ENCODE data around the gene METTL6.
A peak's percentile ranks its signal among the peaks of the same experiment; 100 is the strongest.

The METTL6 gene, protein sequence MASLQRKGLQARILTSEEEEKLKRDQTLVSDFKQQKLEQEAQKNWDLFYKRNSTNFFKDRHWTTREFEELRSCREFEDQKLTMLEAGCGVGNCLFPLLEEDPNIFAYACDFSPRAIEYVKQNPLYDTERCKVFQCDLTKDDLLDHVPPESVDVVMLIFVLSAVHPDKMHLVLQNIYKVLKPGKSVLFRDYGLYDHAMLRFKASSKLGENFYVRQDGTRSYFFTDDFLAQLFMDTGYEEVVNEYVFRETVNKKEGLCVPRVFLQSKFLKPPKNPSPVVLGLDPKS

DNA sequence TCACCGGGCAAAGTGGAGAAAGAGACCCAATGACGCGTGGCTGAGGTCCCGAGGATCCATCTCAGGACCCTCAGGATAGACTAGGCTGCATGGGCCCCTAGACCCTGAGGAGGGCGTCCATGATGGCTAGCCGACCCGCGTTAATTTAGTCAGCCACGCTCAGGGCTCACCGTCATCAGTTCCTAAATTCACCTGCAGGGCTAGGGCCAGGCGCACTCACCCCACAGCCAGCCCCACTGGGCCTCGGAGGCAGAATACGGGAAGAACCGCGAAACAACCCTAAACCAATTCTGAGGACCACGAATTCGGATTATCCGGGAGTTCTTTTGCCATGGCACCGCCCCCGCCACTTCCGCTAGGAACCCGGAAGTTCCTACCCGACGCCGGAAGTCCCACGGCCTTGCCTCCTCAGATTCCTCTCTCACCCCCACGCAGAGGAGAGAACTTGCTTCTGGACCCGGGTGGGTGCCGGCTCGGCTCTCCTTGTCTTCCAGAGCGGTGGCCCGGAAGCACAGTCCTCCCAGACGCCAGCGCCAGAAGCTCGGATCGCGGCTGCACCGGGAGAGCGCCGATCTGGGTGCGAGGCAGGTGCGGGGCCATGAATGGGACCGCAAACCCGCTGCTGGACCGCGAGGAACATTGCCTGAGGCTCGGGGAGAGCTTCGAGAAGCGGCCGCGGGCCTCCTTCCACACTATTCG is at the start of gene METTL6, which contains the start of gene EAF1:
TSS of gene METTL6 (minus strand) at position 363 of the 699 bp plus-strand sequence. CDS start 1,033 bp downstream, outside the sequence.
TSS of gene EAF1 (plus strand) at position 417 of the 699 bp plus-strand sequence. CDS start at position 599, 182 bp downstream.
- H3K36me3 Mint-ChIP-seq (ENCODE audit: low read depth): peaks cover 30% of the 10 kb centered on the region
- TF ChIP-seq, protein P1, sequence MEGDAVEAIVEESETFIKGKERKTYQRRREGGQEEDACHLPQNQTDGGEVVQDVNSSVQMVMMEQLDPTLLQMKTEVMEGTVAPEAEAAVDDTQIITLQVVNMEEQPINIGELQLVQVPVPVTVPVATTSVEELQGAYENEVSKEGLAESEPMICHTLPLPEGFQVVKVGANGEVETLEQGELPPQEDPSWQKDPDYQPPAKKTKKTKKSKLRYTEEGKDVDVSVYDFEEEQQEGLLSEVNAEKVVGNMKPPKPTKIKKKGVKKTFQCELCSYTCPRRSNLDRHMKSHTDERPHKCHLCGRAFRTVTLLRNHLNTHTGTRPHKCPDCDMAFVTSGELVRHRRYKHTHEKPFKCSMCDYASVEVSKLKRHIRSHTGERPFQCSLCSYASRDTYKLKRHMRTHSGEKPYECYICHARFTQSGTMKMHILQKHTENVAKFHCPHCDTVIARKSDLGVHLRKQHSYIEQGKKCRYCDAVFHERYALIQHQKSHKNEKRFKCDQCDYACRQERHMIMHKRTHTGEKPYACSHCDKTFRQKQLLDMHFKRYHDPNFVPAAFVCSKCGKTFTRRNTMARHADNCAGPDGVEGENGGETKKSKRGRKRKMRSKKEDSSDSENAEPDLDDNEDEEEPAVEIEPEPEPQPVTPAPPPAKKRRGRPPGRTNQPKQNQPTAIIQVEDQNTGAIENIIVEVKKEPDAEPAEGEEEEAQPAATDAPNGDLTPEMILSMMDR (IDR thresholded peaks at IDR 0.05): no peak
- no peaks in the 10 kb centered on the region for H3K9me3 Mint-ChIP-seq
- peaks cover 45% of the 10 kb centered on the region for H3K4me1 Mint-ChIP-seq
- peak within 1 kb of the TSS; percentile 100 for H3K4me3 Mint-ChIP-seq
- H3K27ac Mint-ChIP-seq: peak within 1 kb of the TSS; percentile 89
- no peaks in the 10 kb centered on the region for H3K27me3 Mint-ChIP-seq (ENCODE audit: low read depth, poor library complexity)
- DNase-seq: peak; percentile 81

DNA sequence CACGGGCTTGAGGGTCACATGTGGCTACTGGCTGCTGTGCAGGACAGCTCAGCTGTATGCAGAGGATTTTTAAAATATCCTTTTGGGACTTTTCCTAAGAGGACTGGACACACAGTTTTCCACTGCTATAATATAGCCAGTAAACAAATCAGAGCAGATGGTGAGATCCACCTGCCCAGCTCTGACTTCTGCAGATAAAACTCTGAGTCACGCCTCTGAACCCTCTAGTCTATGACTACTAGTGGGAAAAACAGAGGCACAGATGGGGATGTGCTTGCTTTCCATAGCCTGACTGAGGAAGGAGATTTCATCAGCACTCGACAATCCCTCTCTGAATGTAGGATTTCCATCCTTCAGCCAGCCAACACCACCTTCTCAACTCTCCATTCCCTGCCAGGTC is 49.0 kb upstream of the METTL6 start:
- no peak for DNase-seq
- Mint-ChIP-seq H3K9me3 (peaks cover 6% of the 10 kb centered on the region), H3K27me3 (ENCODE audit: low read depth, poor library complexity) (peaks cover 20% of the 10 kb centered on the region), H3K4me1 (no peaks in the 10 kb centered on the region), H3K27ac (no peak overlapping the region), H3K4me3 (no peak overlapping the region), H3K36me3 (ENCODE audit: low read depth) (no peaks in the 10 kb centered on the region)
- TF ChIP-seq, protein P1 (IDR thresholded peaks at IDR 0.05): no peak

DNA sequence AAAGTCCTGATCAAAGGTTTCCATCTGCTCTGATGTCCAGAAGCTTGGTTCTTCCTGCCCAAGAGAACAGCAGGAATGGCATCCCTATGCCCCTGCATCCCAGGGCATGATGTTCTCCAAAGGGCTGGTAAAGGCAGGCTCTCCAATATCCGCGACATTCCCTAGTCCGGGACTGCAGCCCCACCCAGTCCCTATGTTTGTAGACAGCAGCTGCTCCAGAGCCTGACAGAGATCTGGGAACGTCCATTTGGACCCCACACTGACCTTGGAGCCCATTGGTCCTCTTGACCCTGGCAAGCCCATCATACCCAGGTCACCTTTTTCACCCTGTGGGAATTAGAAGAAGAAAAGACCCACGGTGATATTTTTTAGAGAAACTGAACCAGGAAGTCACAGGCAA is 47.8 kb upstream of the METTL6 start:
- Mint-ChIP-seq H3K9me3 (no peaks in the 10 kb centered on the region), H3K36me3 (ENCODE audit: low read depth) (no peaks in the 10 kb centered on the region), H3K27me3 (ENCODE audit: low read depth, poor library complexity) (peaks cover 20% of the 10 kb centered on the region), H3K27ac (no peak overlapping the region), H3K4me3 (no peak overlapping the region), H3K4me1 (no peaks in the 10 kb centered on the region)
- TF ChIP-seq, protein P1 (IDR thresholded peaks at IDR 0.05): no peak
- DNase-seq: no peak

DNA sequence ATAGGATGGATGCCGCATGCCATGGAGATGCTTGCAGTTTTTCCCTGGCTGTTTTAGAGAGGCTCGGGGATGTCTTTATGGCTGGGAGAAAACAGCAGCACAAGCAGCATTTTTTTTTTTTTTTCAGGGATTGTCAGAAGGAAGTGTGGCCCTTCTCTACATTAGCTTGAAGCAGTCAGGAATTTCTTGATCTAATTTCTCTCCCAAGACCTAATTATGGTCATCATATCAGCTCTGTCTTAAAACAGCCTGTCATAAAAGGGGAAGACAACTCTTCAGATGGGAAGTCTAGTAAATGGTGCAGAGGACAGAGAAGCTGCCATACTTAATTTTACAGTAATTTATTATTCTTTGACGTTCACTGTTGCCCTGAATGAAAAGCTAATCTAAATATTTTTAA is 44.5 kb upstream of the METTL6 start:
- Mint-ChIP-seq H3K4me3 (no peak overlapping the region), H3K27me3 (ENCODE audit: low read depth, poor library complexity) (peaks cover 9% of the 10 kb centered on the region), H3K36me3 (ENCODE audit: low read depth) (peaks cover 2% of the 10 kb centered on the region), H3K9me3 (no peaks in the 10 kb centered on the region), H3K4me1 (no peaks in the 10 kb centered on the region), H3K27ac (no peak overlapping the region)
- DNase-seq: no peak
- TF ChIP-seq, protein P1 (IDR thresholded peaks at IDR 0.05): no peak

DNA sequence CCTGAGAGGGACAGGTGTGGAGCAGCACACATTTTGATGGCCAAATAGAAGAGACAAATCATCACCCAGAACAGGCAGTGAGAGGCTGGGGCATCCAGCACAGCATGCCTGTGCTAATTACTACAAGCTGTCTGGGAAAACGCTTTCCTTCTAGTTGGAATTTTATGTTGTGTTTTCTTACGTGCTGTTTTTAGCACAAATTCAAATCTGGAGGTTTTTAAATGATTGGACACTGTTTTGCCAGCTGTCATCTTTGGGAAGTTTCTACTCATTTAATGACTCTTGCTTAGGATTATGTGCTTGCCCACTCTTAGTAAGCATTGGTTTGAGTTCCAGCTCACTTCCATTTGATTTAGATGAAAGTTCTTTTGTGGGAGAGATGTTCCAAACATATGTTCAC is 43.5 kb upstream of the METTL6 start:
- TF ChIP-seq, protein P1 (IDR thresholded peaks at IDR 0.05): no peak
- Mint-ChIP-seq H3K27me3 (ENCODE audit: low read depth, poor library complexity) (peaks cover 4% of the 10 kb centered on the region), H3K36me3 (ENCODE audit: low read depth) (peaks cover 9% of the 10 kb centered on the region), H3K4me1 (no peaks in the 10 kb centered on the region), H3K9me3 (no peaks in the 10 kb centered on the region), H3K27ac (no peak overlapping the region), H3K4me3 (no peak overlapping the region)
- DNase-seq: no peak

All from nephron progenitor cell (in vitro differentiated cells).